ENCODE data around the gene GALK2.

Gene GALK2

GRCh38 chr15:49169880-49170597 is at the start of gene GALK2:
TSS of gene GALK2 (plus strand) at chr15:49170247. CDS start at chr15:49170323, 76 bp downstream.
- peak; percentile 77 for DNase-seq (ENCODE audit: extremely low spot score)
- CTCF ChIA-PET = interaction anchor here (0.9 to 1.4 kb wide), 6 partner anchors 9 to 978 kb away, joined by 3 to 5 read pairs (median 3); partner anchors contain the start of gene COPS2
- POLR2A ChIA-PET = interaction anchor here (0.6 to 1.2 kb wide), 4 partner anchors 11 to 55 kb away, joined by 3 to 10 read pairs (median 4); partner anchors contain the start of gene COPS2
- no peak for TF ChIP-seq CTCF (IDR thresholded peaks at IDR 0.05; ENCODE audit: control extremely low read depth, extremely low read depth, low read depth, missing control alignments)

DNA sequence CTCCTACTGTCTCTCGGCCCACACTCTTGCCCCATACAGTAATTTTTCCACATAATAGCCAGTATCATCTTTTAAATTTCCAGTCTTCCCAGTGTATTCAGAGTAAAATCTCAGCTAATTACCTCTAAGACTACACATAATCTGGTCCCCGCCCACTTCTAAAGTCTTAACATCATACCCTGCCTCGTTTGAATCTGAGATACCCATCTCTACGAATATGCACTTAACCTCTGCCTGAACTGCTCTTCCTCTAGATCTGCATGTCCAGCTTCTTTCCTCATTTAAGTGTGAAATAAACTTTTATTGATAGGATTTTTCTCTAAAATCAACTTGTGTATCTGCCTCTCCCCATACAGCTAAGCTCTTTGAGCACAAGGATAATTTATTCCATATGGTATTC is 49.2 kb upstream of the GALK2 start:
- DNase-seq (ENCODE audit: extremely low spot score) = no peak
- ChIA-PET POLR2A (no interaction called here), CTCF (interaction anchor here (1.0 to 1.4 kb wide), 3 partner anchors 15 to 261 kb away, joined by 3 to 4 read pairs (median 4); no protein-coding TSS in a partner anchor)
- no peak for TF ChIP-seq CTCF (IDR thresholded peaks at IDR 0.05; ENCODE audit: control extremely low read depth, extremely low read depth, low read depth, missing control alignments)

- CTCF ChIA-PET = interaction anchor here (1.1 kb wide), 2 partner anchors 24 to 137 kb away, joined by 4 read pairs; no protein-coding TSS in a partner anchor
- DNase-seq (ENCODE audit: extremely low spot score) = no peak
- TF ChIP-seq CTCF (IDR thresholded peaks at IDR 0.05; ENCODE audit: control extremely low read depth, extremely low read depth, low read depth, missing control alignments) = no peak
- POLR2A ChIA-PET = no interaction called here
Observed at GRCh38 chr15:49121901-49122300, 48.1 kb upstream of the GALK2 start.

GRCh38 chr15:49122541-49123062 is 47.4 kb upstream of the GALK2 start:
- TF ChIP-seq CTCF (IDR thresholded peaks at IDR 0.05; ENCODE audit: control extremely low read depth, extremely low read depth, low read depth, missing control alignments) = no peak
- ChIA-PET CTCF (interaction anchor here (1.1 kb wide), 2 partner anchors 23 to 137 kb away, joined by 4 read pairs; no protein-coding TSS in a partner anchor), POLR2A (no interaction called here)
- no peak for DNase-seq (ENCODE audit: extremely low spot score)

DNA sequence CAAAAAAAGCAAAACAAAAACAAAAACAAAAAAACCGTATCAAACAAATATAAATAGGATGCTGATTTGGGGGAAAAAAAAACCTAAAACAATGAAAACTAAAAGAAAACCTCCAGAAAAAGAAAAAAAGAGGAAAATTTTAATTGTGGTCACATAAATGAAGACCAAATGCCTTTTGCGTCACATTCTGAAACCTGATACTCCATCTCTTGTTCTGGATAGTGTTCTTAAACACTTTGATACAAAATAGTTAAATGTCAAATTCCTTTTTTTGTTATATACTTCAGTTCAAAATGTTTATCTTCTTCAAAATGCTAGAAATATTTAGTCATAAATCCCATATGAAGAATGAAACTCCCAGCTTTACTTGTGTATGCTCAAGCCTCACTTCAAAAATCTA is 45.7 kb upstream of the GALK2 start:
- ChIA-PET POLR2A (no interaction called here), CTCF (no interaction called here)
- no peak for DNase-seq (ENCODE audit: extremely low spot score)
- TF ChIP-seq CTCF (IDR thresholded peaks at IDR 0.05; ENCODE audit: control extremely low read depth, extremely low read depth, low read depth, missing control alignments) = no peak

DNA sequence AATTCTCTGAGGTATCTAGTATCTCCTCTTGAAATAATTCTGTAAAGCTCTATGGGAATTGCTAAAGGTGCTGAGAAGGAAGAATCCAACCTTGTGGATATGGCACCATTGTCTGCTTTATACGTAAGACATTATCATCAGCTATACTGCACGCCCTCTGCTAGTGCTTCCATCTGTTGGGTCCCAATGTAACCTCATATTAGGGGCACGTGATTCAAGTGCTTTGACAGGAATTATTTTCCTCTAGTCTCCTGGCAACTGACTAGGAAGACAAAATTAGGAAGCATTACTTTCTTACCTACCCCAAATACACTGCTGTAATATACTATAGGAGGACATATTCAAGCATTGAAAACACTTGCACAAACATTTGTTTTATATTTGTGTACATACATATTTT is 38.6 kb upstream of the GALK2 start:
- no peak for DNase-seq (ENCODE audit: extremely low spot score)
- TF ChIP-seq CTCF (IDR thresholded peaks at IDR 0.05; ENCODE audit: control extremely low read depth, extremely low read depth, low read depth, missing control alignments) = no peak
- CTCF ChIA-PET = no interaction called here
- POLR2A ChIA-PET = no interaction called here

Measured in GM10248 (cell line).